GM18951 (cell line): ENCODE data around the gene AGAP1.

Experiments used
- POLR2A ChIP-seq: IDR thresholded peaks from 4 replicates; pipeline ENCODE4 v1.6.1; 2011; ENCODE audit warnings: mild to moderate bottlenecking; ENCODE audit not compliant: insufficient read length, insufficient read depth; ENCODE audit errors: extremely low read depth
- in situ Hi-C: fragments of 300-500 bp; cut with MboI; formaldehyde crosslinking; loops from one replicate; pipeline ENCODE4 v1.12.0; 2022; ENCODE audit warnings: low sequenced_read_pairs, mixed read lengths, inconsistent platforms; ENCODE audit not compliant: unreplicated experiment

Gene AGAP1

GRCh38 chr2:236040600-236041328, 546.9 kb downstream of the AGAP1 start:
- in situ Hi-C loops = no loop called here
- no peak for TF ChIP-seq POLR2A

GRCh38 chr2:236041616-236042015, 547.8 kb downstream of the AGAP1 start:
- in situ Hi-C loops = no loop called here
- no peak for TF ChIP-seq POLR2A

- in situ Hi-C loops = no loop called here
Measured at GRCh38 chr2:236042087-236042486, 548.2 kb downstream of the AGAP1 start.

GRCh38 chr2:236044191-236044590, 550.3 kb downstream of the AGAP1 start:
- no peak for TF ChIP-seq POLR2A
- in situ Hi-C loops = no loop called here

More at GRCh38 chr2:236042087-236042486, 548.2 kb downstream of the AGAP1 start:
- no peak for TF ChIP-seq POLR2A

GRCh38 chr2:236045251-236046235, 551.7 kb downstream of the AGAP1 start:
- in situ Hi-C loops = no loop called here
- TF ChIP-seq POLR2A = no peak

- in situ Hi-C loops = no loop called here
- TF ChIP-seq POLR2A = no peak
Measured at GRCh38 chr2:236046715-236047114, 552.9 kb downstream of the AGAP1 start.

- in situ Hi-C loops = no loop called here
- no peak for TF ChIP-seq POLR2A
Measured at GRCh38 chr2:236047176-236047575, 553.3 kb downstream of the AGAP1 start.

- TF ChIP-seq POLR2A = no peak
- in situ Hi-C loops = no loop called here
Measured at GRCh38 chr2:236047886-236048540, 554.2 kb downstream of the AGAP1 start.

- in situ Hi-C loops = no loop called here
- TF ChIP-seq POLR2A = no peak
Measured at GRCh38 chr2:236049981-236050380, 556.1 kb downstream of the AGAP1 start.

GRCh38 chr2:236051351-236051750, 557.5 kb downstream of the AGAP1 start:
- TF ChIP-seq POLR2A = no peak
- in situ Hi-C loops = no loop called here

- in situ Hi-C loops = no loop called here
- no peak for TF ChIP-seq POLR2A
Measured at GRCh38 chr2:236051806-236052205, 558.0 kb downstream of the AGAP1 start.

- TF ChIP-seq POLR2A = no peak
- in situ Hi-C loops = no loop called here
Measured at GRCh38 chr2:236052206-236052605, 558.4 kb downstream of the AGAP1 start.
